Stimulated activated naive CD4-positive, alpha-beta T cell (primary cell): ENCODE measurements around the gene FBXO38.
"Not testable (repeated sequence)": the region's sequence is repeated elsewhere in the genome, so short reads cannot be mapped to it uniquely, and the experiment has no call there.

Experiments
- DNase-seq, 6 experiments: peaks; one replicate each; lab custom pipeline; 2025; lab: John Stamatoyannopoulos, UW

The FBXO38 gene

GRCh38 chr5:148433826-148434225, 50.1 kb downstream of the FBXO38 start:
- no peak for DNase-seq

- DNase-seq: no peak
Measured at GRCh38 chr5:148436029-148436428, 52.3 kb downstream of the FBXO38 start.

- no peak for DNase-seq
Measured at GRCh38 chr5:148437249-148437648, 53.5 kb downstream of the FBXO38 start.

- no peak for DNase-seq
Measured at GRCh38 chr5:148438933-148439332, 55.2 kb downstream of the FBXO38 start.

GRCh38 chr5:148443241-148443640, 59.5 kb downstream of the FBXO38 start:
- DNase-seq: no peak

GRCh38 chr5:148443998-148444397, 60.2 kb downstream of the FBXO38 start:
- DNase-seq: peak in 5 of 6 experiments; percentile 4 to 42 (median 5)

GRCh38 chr5:148445578-148445977, 61.8 kb downstream of the FBXO38 start:
- no peak for DNase-seq

GRCh38 chr5:148446611-148447010, 62.9 kb downstream of the FBXO38 start:
- DNase-seq: no peak

GRCh38 chr5:148452499-148453193, 68.9 kb downstream of the FBXO38 start:
- DNase-seq: no peak

- peak in 1 of 6 experiments; percentile 8 for DNase-seq
Measured at GRCh38 chr5:148454576-148454975, 70.8 kb downstream of the FBXO38 start.

- DNase-seq: no peak
Measured at GRCh38 chr5:148455185-148455584, 71.4 kb downstream of the FBXO38 start.

- DNase-seq: no peak
Measured at GRCh38 chr5:148457183-148457620, 73.4 kb downstream of the FBXO38 start.

GRCh38 chr5:148458036-148458888, 74.5 kb downstream of the FBXO38 start:
- DNase-seq: no peak

- no peak for DNase-seq
Measured at GRCh38 chr5:148459669-148460068, 75.9 kb downstream of the FBXO38 start.

GRCh38 chr5:148465381-148466235, 81.8 kb downstream of the FBXO38 start:
- DNase-seq: no peak

- DNase-seq: no peak
Measured at GRCh38 chr5:148466236-148466580, 82.5 kb downstream of the FBXO38 start.

- DNase-seq: no peak
Measured at GRCh38 chr5:148467958-148468357, 84.2 kb downstream of the FBXO38 start.

- not testable (repeated sequence) for DNase-seq
Measured at GRCh38 chr5:148468746-148469145, 85.0 kb downstream of the FBXO38 start.

- no peak for DNase-seq
Measured at GRCh38 chr5:148469501-148469935, 85.8 kb downstream of the FBXO38 start.

GRCh38 chr5:148471379-148471778, 87.6 kb downstream of the FBXO38 start:
- no peak for DNase-seq

- DNase-seq: no peak
Measured at GRCh38 chr5:148474025-148474511, 90.3 kb downstream of the FBXO38 start.

- no peak for DNase-seq
Measured at GRCh38 chr5:148476302-148476701, 92.5 kb downstream of the FBXO38 start.
